SHP77 (cell line): ENCODE results near the gene TFCP2L1.

Experiments used
- DNase-seq, 2 experiments: peaks; one replicate each; lab custom pipeline; 2025; lab: John Stamatoyannopoulos, UW

Gene TFCP2L1

DNA sequence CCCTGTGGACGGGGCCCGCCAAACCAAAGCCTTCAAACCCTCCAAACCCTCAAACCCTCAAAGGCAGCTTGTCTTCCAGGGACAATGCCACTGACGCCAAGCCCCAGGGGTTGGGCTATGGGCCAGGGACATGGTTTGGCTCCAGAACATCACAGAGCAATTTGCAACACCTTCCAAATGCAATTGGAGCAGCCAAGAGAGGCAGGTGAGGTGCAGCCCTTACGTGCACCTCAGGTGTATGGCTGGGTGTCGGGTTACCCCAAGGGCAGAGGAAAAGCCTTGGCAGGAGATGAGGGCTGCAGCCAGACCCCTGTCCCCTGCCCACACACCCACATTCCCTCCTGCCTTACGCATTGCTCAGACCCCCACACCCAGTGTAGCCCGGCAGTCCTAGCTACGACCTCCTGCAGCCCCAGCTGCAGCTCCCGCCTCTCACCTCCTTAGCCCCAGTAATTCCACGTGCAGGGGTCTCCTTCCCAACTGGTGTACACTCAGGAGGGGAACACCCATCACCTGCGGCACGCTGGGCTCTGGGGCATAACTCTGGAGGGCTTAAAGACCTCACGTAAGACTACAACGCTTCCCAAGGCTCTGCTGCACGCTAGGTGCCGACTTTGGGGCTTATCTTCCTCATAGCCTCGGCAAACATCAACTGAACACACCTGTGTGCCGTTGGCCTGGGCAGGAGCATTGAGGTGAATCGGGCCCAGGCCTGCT is 88.7 kb downstream of the TFCP2L1 start:
- DNase-seq: no peak

DNA sequence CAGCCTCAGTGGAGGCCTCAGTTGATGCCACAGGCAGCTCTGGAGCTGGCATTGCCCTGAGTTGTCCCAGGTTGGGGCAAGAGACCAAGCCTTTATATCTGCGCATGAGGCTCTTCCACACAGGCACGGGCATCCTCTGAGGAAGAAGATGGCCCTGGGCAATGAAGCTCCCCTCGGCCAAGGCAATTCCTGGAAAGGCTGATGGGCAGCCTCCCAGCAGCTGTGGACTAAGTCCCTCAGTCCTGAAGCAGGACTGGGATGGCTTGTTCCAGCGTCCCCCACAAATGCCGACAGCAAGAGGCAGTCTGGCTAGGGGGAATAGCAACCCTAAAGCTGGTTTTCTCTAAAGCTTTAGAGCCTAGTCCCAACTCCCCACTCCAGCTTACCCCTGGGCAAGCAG is 90.0 kb downstream of the TFCP2L1 start:
- DNase-seq: no peak

DNA sequence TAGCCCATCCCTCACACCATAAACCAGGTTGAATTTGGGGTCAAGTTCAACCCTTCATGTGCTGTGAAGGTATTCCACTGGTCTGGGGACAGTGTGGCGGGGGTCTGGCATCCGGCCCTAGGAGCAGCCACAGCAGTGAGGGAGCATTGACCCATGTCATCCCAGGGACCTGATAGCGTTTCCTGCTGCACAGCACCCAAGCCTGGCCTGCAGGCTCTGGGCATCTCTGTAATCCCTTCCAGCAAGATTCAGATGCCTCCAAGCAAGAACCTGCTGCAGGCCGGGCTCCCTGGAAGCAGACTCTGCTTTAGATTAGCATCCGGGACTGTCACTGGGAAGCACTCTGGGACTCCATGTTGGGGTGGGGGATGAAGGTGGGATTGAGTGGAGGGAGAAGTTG is 90.4 kb downstream of the TFCP2L1 start:
- DNase-seq: no peak

DNA sequence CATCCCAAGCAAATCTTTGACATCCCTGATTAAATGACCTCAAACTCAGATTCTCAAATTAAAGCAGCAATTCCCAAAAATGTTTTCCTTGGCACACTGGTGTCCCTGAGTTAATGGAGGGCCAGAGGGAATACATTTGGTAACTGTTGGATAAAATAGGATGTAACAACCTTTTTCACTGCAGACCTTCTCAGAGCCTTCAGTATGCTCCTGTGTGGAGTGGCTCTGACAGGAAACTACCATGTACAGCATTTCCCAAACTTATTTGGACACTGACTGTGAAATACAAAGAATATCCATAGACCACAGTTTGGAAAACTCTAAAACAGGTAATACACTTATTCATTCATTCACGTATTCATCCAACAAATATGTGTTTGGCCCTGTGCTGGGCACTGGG is 91.8 kb downstream of the TFCP2L1 start:
- DNase-seq: no peak

DNA sequence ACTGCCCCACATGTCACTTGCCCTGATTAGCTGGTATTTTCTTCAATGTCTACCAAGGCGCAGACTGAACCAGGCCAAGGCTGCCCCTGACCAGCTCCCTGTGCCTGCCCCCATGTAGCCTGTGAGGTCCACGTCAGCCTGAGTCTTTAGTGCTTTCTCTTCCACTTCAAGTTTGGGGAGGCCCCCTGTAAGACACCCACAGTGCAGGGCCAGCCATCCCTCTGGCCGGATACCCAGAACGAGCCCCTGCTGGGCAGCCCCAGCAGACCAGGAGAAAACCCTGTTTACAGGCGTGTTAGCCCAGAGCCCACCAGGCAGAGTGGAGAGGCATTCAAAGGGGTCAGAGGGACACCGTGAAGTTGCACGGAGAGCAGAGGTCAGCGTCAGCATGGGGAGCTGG is 92.4 kb downstream of the TFCP2L1 start:
- no peak for DNase-seq

DNA sequence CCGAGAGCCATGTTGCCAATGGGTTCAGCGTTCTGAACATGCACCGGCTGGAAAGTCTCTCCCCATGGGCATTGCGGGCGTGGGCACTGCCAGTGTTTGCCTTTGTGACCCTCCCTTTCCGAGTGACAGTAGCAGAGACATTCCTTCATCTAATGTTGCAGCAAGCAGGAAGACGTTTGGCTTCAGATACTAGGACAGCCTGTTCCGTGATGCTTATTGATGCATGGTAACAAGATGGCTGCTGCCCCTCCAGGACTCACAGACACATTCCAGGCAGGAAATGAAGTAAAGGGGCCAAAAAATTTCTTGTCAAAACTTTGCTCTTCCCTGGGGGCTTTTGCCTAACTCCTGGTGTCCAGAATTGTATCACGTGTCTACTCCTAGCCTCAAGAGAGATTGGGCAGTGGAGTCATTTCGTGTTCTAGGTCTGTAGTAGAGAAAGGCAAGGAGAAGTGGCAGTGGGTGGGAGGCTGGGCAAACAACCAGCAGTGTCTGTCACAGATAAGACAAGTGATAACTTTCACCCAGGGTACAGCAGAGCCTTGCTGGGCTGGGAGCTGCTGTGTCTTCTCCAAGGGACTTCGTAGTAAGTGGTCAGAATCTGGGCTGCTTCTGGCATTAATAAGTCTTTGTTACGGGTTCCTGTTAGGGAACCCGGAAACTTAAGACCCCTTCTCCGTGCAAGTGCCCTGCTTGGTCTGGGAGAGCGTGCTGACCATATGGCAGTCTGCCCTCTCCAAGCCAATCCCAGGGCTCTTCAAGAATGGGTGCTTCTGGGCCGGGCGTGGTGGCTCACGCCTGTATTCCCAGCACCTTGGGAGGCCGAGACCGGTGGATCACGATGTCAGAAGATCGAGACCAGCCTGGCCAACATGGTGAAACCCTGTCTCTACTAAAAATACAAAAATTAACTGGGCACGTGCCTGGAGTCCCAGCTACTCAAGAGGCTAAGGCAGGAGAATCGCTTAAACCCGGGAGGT is 93.5 kb downstream of the TFCP2L1 start:
- DNase-seq: no peak

DNA sequence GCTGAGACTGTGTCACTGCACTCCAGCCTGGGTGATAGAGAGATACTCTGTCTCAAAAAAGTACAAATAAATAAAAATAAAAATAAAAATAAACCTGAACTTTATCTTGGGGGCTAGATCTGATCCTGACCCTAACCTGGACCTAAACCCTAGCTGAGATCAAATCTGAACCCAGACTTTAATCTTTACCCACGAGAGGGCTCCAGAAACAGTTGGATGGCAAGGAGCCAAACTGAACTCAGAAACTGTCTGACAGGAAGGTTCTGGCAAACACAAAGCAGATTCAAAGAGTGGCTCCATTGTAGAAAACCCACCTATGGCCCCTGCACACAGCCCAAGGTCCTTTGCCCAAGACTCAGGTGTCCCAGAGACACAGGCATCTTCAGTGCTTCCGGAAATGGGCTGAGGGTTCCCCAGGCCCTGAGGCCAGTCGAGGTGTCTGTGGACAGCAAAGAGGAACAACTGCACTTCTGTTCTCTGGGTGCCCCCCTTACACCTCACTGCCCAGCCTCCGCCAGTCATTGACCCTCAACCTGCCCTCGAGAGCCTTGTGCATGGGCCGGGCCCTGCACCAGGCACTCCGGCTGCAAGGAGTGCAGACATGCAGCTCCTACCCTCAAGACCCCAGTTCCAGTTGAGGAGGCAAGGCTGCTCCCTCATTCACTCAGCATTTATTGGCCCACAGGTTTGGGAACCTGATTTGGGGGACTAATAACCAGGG is 95.2 kb downstream of the TFCP2L1 start:
- no peak for DNase-seq

DNA sequence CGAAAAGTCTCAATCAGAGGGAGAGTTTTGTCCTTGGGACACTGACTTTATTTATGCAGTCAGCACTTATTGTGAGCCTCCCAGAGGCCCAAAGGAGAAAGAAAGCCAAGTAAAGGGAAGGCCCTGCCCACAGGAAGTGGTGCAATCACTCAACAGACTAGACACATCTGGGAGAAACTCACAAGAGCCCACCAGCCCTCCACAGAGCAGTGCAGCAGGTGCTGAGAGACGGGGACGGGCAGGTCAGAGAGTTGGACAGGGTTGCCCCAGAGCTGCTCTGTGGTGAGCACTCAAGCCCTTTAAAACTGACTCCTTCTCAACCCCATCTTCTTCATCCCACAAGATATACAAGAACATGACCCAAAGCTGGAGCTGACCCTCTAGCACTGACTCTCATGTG is 96.0 kb downstream of the TFCP2L1 start:
- DNase-seq: no peak

DNA sequence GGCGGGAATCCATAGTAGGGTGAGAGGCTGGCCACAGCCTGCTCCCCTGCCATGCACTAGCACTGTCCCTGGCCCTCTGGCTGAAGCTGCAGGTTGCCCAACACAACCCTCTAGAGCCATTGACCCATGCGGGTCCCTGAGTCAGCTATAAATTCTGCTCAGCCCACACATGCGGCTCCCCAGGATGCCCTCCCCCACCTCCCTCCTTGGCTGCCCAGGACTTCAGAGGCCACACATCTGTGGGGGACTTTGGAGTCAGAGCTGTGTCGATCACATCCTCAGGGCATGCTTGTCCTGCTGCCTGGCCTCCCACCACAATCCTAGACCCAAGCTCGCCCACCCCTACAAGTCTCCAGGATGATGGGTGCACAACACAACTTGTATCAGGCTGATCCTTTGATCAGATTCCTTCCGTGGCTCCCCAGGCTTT is 97.0 kb downstream of the TFCP2L1 start:
- DNase-seq: no peak

DNA sequence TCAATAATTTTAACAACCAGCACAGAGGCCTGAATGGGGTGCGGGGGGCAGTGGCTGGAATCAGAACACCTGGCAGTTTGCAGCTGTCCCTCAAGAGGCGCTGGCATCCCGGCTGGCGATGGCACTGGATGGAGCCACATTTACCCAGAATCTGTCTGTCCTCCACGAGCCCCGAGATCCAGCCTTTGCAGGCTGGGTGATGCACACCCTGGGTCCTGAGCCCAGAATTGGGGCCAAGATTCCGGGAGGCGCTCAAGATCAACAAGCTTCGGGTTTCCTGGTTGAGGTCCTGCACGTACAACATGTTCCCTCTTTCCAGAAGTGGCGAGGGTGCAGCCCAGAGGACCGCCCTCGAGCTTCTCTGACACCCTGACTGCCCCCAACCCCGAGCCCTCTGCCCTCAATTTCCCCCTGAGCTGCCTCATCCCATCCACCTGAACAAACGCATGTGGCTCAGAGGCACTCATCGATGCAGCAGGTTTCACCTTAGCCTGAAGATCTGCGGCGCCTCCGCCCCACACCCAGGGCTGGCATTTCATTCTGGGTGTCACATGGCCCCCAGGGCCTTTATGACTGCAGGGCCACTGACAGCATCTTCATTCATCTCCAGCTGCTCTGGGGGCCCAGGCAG is 97.5 kb downstream of the TFCP2L1 start:
- DNase-seq: no peak

DNA sequence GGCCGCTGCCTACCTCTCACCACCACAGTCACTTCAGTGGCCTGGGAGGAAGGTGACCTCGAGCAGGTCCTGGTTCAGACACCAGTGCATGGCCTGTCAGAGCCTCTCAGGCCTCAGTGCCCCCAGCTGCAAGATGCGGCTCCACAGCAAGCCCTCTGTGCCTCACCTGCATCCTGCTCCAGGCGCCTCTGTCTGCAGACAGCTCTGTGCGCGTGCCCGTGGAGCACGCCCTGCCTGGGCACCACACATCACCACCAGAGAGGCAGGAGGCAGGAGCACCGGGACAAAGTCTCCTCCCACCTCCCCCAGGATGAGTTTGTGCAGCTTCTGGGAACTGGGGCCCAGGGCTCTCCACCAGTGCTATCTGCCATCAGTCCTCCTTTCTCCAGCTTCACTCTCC is 98.7 kb downstream of the TFCP2L1 start:
- DNase-seq: peak in 1 of 2 experiments; percentile 46

DNA sequence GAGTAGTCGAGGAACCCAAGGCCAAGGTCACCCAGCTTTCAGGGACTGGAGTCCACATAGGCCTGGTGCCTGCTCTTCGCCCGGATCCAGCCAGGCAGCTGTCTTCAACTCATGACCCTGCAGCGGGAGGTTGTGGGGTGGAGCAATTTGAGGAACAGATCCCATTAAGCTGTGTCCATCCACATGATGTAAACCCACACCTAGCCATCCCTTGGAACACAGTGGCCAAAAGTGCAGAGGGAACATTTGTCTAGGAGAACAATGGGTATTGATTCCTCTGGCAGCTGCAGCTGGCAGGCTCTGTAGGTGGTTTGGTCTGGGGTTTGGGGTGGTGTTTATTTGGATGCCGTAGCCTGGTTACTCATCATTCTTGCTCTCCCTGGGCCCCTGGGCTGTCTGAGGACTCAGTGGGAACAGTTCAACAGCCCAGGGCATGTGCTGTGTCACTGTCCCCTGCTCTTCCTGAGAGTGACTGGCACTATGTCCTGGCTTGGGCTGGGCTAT is 99.4 kb downstream of the TFCP2L1 start:
- peak; percentile 79 to 80 for DNase-seq

DNA sequence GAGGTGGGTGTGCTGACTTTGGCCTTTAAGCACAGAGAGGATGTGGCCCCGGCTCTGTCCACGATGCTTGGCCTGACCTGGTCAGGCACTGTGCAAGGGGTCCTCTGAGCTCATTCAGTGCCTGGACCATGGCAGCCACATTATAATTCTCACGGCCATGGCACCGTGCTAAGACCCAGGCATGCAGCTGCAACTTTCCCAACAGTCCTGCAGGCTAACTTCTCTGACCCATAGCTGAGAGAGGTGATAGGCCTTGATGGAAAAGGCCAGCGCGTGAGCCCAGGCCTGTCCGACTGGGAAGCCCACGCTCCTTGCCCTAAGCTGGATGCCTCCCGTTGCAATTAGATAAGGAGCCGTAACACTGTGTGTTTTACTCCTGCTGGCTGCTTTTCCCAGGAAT is 99.9 kb downstream of the TFCP2L1 start:
- no peak for DNase-seq

DNA sequence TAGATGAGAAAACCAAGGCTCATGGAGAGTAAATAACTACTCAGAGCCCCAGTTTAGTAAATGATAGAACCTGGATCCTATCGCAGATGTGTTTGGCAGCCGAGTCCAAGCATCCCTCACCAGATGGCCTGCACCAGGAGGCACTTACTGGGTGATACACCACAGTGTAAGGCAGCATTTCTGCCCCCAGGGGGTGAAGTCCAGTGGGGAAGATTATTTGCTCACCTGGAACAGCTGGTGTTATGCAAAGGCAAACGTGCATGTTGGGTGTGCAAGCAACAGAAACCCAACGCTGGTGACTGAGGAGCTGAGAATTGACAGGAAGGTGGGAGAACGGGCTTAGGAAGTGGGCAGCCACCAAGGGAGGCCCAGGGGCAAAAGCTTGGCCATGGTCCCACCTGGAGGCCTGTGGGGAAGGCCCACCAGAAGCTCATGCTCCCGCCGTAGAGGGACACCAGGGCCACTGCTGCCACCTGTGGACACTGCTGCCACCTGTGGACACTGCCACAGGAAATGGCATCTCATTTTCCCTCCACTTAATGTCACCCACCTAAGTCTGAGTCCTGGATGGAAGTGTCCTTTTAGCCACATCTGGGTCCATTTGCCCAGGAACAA is 100.6 kb downstream of the TFCP2L1 start:
- peak; percentile 28 to 29 for DNase-seq

DNA sequence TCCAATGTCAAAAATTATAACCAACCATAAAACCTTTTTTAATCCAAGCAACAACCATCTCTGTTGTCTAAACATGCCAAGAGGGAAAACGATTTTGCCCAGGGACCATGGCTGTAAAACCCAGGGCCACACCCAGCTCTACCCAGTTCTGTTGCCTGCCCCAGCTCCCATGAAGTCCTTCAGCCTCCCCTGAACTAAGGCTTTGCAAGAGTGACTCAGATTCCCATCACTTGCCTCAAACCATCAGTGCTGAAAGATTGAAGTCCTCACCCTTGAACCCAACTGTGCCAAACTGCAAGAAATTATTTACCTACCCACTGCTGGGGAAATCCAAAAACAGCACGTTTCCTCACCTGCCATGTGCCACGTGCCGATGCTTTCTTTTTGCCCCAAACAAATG is 102.5 kb downstream of the TFCP2L1 start:
- DNase-seq: no peak

DNA sequence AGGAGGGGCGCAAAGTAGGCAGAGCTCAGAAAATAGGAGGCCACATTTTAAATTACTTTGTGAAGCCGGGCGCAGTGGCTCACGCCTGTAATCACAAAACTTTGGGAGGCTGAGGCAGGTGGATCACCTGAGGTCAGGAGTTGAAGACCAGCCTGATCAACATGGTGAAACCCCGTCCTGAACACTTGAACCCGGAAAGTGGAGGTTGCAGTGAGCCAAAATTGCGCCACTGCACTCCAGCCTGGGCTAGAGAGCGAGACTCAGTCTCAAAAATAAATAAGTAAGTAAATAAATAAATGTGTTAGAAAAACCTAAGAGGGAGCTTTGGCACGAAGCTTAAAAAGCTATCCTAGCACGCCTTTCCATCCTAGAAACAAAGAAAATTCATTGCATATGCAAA is 105.5 kb downstream of the TFCP2L1 start:
- DNase-seq: no peak

DNA sequence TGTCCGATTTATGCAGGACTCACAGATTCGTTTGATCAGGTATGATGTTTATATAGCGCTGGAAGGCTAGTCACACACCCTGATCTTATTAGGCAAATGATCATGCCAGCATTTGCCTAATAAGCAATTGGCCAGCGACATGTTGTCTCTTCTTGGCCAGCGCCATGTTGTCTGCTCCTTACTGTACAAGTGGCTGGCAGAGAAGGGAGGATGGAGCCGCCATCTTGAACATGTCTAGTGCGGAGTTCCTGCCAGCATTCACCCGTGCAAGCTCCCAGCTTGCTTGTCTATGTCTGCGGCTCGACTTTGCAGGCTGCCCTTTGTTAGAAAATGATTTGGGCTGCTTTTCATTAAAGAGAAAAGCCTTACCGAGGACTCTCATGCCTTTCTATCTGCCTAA is 106.3 kb downstream of the TFCP2L1 start:
- no peak for DNase-seq

DNA sequence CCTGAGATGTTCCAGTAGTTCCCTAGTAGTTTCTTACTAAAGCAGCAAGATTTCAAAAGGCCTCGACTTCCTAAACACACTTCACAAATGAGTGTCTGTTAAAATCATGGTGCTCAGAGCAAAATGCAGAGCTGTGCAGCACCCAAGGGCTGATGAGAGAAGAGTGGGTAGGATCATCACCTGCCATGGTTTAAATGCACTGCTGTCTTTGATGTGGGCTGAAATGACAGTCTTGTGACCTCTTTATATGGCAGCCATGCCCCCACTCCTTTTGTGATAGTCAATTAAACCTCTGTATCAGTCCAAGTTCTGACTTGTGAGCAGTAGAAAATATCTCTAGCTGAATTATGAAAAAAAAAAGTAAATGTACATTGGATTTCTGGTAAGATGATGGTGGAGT is 107.1 kb downstream of the TFCP2L1 start:
- DNase-seq: no peak

DNA sequence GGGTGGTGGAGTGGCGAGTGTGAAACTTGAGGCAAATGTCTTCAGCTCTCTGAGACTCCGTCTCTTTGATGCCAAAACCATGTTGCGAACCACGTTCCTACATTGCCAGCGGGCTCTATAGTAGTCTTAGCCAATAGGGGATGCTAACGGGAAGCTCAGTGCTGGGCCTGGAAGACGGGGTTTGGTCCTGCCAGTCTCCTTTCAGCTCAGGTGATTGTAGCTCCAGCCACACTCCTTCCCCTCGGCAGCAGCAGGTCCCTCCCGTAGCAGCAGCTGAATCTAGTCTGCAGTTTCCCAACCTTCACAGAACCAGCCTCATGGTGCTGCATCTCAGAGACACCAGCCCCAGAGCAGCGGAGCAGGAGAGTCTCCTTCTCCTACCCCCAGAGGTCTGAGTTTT is 109.7 kb downstream of the TFCP2L1 start:
- DNase-seq: no peak

DNA sequence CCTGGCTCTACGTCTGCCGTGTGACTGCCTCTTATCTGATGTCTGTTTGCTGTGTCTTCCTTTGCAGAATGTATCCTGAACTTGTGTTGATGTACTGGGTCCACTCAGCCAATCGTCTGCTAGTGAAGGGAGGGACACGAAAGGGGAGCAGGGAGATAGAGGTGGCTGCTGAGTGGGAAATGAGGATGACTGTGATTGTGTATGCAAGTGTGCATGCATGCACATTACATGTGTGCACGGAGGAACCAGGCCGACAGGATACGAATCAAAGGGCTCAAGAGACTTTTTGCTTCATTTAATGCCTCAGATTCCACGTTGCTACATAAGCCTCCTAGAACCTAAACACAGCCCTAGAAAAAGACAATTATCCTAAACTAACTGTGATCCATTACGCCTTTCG is 111.2 kb downstream of the TFCP2L1 start:
- DNase-seq: no peak

DNA sequence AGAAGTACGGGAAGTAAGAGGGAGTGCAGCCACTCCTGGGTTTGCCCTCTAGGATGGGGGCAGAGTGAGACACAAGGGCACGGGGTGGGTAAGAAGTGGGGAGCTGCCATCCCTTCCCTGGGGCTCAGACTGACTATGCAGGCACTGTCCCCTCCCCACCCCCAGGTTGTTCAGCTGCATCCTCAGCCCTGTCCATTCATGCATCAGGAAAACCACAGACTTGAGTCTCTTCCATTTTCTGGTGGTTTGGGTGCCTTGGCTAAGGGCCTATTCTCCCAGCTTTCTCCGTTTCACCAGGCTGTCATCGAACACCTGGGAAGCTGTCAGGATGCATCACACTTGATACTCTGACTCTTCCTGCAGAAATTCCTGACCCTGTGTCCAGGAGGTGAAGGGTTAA is 111.9 kb downstream of the TFCP2L1 start:
- DNase-seq: no peak
